Erythroblast (primary cell): ENCODE data around the gene FRMD4A.

Experiments
- GATA1 ChIP-seq: IDR thresholded peaks from 2 replicates; pipeline ENCODE4 v1.6.1; 2011; ENCODE audit warnings: low read depth, mild to moderate bottlenecking, control low read depth, low read length, moderate library complexity
- POLR2A ChIP-seq: IDR thresholded peaks from 2 replicates; pipeline ENCODE4 v1.6.1; 2011; ENCODE audit warnings: mild to moderate bottlenecking, low read length

- TF ChIP-seq POLR2A, result no peak
- TF ChIP-seq GATA1, result no peak
Measured at GRCh38 chr10:13784067-13784466, 546.7 kb downstream of the FRMD4A start.
